Measurements from ENCODE around the gene TXNRD3. TPM values are rescaled to one million over a fixed set of nuclear protein-coding genes. Genes with fewer than 3 reads are reported as not detected.

Gene TXNRD3
- total and polyA plus RNA-seq, 4 donors, result 7.0 to 11.0 (median 7.7) TPM

DNA sequence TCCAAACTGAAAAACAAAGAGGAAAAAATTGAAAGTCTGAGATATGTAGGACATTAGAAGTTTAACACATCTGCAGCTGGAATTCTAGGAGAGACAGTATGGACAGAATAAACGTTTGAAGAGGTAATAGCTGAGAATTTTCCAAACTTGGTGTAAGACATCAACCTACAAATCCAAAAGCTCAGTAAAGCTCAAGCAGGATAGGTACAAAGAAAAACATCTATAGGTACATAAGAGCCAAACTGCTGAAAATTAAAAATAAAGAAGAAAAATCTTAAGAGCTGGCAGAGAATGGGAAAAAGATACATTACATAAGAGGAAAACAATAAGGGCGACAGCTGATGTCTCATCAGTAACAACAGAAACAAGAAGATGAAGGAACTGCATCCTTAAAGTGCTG lies 73.4 kb downstream of the TXNRD3 start:
- TF ChIP-seq, protein P1, sequence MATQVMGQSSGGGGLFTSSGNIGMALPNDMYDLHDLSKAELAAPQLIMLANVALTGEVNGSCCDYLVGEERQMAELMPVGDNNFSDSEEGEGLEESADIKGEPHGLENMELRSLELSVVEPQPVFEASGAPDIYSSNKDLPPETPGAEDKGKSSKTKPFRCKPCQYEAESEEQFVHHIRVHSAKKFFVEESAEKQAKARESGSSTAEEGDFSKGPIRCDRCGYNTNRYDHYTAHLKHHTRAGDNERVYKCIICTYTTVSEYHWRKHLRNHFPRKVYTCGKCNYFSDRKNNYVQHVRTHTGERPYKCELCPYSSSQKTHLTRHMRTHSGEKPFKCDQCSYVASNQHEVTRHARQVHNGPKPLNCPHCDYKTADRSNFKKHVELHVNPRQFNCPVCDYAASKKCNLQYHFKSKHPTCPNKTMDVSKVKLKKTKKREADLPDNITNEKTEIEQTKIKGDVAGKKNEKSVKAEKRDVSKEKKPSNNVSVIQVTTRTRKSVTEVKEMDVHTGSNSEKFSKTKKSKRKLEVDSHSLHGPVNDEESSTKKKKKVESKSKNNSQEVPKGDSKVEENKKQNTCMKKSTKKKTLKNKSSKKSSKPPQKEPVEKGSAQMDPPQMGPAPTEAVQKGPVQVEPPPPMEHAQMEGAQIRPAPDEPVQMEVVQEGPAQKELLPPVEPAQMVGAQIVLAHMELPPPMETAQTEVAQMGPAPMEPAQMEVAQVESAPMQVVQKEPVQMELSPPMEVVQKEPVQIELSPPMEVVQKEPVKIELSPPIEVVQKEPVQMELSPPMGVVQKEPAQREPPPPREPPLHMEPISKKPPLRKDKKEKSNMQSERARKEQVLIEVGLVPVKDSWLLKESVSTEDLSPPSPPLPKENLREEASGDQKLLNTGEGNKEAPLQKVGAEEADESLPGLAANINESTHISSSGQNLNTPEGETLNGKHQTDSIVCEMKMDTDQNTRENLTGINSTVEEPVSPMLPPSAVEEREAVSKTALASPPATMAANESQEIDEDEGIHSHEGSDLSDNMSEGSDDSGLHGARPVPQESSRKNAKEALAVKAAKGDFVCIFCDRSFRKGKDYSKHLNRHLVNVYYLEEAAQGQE (IDR thresholded peaks at IDR 0.05), result no peak
- TF ChIP-seq, protein P2, sequence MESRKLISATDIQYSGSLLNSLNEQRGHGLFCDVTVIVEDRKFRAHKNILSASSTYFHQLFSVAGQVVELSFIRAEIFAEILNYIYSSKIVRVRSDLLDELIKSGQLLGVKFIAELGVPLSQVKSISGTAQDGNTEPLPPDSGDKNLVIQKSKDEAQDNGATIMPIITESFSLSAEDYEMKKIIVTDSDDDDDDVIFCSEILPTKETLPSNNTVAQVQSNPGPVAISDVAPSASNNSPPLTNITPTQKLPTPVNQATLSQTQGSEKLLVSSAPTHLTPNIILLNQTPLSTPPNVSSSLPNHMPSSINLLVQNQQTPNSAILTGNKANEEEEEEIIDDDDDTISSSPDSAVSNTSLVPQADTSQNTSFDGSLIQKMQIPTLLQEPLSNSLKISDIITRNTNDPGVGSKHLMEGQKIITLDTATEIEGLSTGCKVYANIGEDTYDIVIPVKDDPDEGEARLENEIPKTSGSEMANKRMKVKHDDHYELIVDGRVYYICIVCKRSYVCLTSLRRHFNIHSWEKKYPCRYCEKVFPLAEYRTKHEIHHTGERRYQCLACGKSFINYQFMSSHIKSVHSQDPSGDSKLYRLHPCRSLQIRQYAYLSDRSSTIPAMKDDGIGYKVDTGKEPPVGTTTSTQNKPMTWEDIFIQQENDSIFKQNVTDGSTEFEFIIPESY (IDR thresholded peaks at IDR 0.05), result no peak
- TF ChIP-seq, protein P3, sequence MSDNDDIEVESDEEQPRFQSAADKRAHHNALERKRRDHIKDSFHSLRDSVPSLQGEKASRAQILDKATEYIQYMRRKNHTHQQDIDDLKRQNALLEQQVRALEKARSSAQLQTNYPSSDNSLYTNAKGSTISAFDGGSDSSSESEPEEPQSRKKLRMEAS (IDR thresholded peaks at IDR 0.05), result no peak
- TF ChIP-seq EGR1 (IDR thresholded peaks at IDR 0.05; ENCODE audit: low read depth in 2 of 2) (no peak), GABPA (IDR thresholded peaks at IDR 0.05 in 1 of 2, conservative IDR thresholded peaks at IDR 0.05 in 1 of 2) (no peak), JUND (IDR thresholded peaks at IDR 0.05) (no peak), HNF4G (IDR thresholded peaks at IDR 0.05) (no peak), RAD21 (IDR thresholded peaks at IDR 0.05) (no peak)
- TF ChIP-seq, protein P4, sequence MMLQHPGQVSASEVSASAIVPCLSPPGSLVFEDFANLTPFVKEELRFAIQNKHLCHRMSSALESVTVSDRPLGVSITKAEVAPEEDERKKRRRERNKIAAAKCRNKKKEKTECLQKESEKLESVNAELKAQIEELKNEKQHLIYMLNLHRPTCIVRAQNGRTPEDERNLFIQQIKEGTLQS (IDR thresholded peaks at IDR 0.05), result no peak
- no peak overlapping the region for H3K27ac ChIP-seq (ENCODE audit: low read depth in 1 of 2, low read length in 2 of 2)
- H3K4me1 ChIP-seq (ENCODE audit: control insufficient read depth in 4 of 4, insufficient read depth in 4 of 4, low read length in 3 of 4), result no peaks in the 10 kb centered on the region
- 81% methylated on average over 2 of the region's 2 CpGs for WGBS
- peaks cover 0 to 2% (median 0%) of the 10 kb centered on the region in 4 donors for H3K9me3 ChIP-seq (ENCODE audit: control insufficient read depth in 4 of 4, low read length in 3 of 4)
- no peaks in the 10 kb centered on the region for H3K27me3 ChIP-seq (ENCODE audit: control insufficient read depth in 4 of 4, insufficient read depth in 4 of 4, low read length in 3 of 4)
- no peak overlapping the region for H3K4me3 ChIP-seq (ENCODE audit: low read depth in 1 of 3, low read length in 3 of 3)
- DNase-seq (ENCODE audit: low spot score), result no peak
- no peak overlapping the region for H3K9ac ChIP-seq (ENCODE audit: low read depth in 1 of 2, low read length in 2 of 2)
- H3K36me3 ChIP-seq (ENCODE audit: control insufficient read depth in 4 of 4, insufficient read depth in 3 of 4, low read depth in 1 of 4, low read length in 3 of 4), result no peaks in the 10 kb centered on the region

DNA sequence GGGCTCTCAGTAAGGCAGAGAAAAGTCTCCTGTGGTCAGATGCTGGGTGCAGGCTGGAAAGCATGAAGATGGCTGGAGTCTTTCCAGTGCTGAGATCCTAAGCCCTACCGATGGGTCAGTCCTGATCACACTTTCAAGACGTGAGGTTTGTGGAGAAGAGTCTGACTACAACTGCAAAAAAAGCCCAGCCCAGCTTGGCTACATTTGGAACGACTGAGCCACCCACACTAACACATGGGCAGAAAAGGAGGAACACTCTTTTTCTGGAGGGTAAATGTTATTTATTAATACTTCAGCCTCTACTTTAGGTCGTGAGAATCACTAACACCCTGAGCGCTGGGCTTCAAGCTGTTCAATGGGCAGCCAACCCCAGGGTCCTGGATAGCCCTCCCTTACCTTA lies 74.2 kb downstream of the TXNRD3 start:
- Histone ChIP-seq H3K36me3 (ENCODE audit: control insufficient read depth in 4 of 4, insufficient read depth in 3 of 4, low read depth in 1 of 4, low read length in 3 of 4) (no peaks in the 10 kb centered on the region), H3K27ac (ENCODE audit: low read depth in 1 of 2, low read length in 2 of 2) (no peak overlapping the region), H3K4me1 (ENCODE audit: control insufficient read depth in 4 of 4, insufficient read depth in 4 of 4, low read length in 3 of 4) (no peaks in the 10 kb centered on the region), H3K4me3 (ENCODE audit: low read depth in 1 of 3, low read length in 3 of 3) (no peak overlapping the region), H3K9me3 (ENCODE audit: control insufficient read depth in 4 of 4, low read length in 3 of 4) (peaks cover 0 to 2% (median 0%) of the 10 kb centered on the region in 4 donors), H3K27me3 (ENCODE audit: control insufficient read depth in 4 of 4, insufficient read depth in 4 of 4, low read length in 3 of 4) (no peaks in the 10 kb centered on the region), H3K9ac (ENCODE audit: low read depth in 1 of 2, low read length in 2 of 2) (no peak overlapping the region)
- TF ChIP-seq, protein P4 (IDR thresholded peaks at IDR 0.05), result no peak
- TF ChIP-seq HNF4G (IDR thresholded peaks at IDR 0.05) (no peak), FOXA1 (IDR thresholded peaks at IDR 0.05) (no peak), NR2F2 (IDR thresholded peaks at IDR 0.05) (no peak), EGR1 (IDR thresholded peaks at IDR 0.05; ENCODE audit: low read depth in 2 of 2) (no peak), SP1 (IDR thresholded peaks at IDR 0.05) (no peak), YY1 (IDR thresholded peaks at IDR 0.05) (no peak), RXRA (IDR thresholded peaks at IDR 0.05) (no peak), HNF4A (conservative IDR thresholded peaks at IDR 0.05) (no peak)
- TF ChIP-seq, protein P5, sequence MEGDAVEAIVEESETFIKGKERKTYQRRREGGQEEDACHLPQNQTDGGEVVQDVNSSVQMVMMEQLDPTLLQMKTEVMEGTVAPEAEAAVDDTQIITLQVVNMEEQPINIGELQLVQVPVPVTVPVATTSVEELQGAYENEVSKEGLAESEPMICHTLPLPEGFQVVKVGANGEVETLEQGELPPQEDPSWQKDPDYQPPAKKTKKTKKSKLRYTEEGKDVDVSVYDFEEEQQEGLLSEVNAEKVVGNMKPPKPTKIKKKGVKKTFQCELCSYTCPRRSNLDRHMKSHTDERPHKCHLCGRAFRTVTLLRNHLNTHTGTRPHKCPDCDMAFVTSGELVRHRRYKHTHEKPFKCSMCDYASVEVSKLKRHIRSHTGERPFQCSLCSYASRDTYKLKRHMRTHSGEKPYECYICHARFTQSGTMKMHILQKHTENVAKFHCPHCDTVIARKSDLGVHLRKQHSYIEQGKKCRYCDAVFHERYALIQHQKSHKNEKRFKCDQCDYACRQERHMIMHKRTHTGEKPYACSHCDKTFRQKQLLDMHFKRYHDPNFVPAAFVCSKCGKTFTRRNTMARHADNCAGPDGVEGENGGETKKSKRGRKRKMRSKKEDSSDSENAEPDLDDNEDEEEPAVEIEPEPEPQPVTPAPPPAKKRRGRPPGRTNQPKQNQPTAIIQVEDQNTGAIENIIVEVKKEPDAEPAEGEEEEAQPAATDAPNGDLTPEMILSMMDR (IDR thresholded peaks at IDR 0.05; ENCODE audit: low read depth, low read length, missing input control), result no peak
- no peak for DNase-seq (ENCODE audit: low spot score)
- 91% methylated on average over 5 of the region's 5 CpGs for WGBS

Measured in liver (tissue), 9 donors.